ENCODE data around the gene CCNI2. TPM values are rescaled to one million over a fixed set of nuclear protein-coding genes. Genes with fewer than 3 reads are reported as not detected.

CCNI2 gene
- total RNA-seq, 1 donor from 2014 or later: not detected

DNA sequence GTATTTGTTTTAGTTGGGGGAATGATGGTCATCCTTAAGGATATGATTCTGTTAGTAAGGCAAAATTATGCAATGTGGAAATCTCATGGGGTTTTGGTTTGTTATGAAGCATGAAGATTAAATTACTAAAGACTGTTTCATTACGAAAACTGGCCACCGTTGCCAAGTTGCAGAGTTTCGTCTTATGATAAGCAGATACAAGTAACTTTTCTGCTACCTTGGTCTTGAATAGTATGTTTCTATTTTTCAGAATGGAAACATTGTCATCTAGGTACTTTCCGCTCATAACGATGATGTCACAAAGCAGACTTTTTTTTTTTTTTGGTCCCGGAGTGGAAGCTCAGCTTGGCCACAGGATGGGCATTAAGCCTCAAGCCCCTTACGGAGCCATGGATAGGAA lies 4.2 kb downstream of the CCNI2 start:
- H3K4me1 ChIP-seq: peaks cover 3 to 4% of the 10 kb centered on the region in 2 donors
- intact Hi-C loops (cut with DNase I): no loop called here
- no peak for DNase-seq (ENCODE audit: low spot score in 2 of 2)
- no peak overlapping the region for H3K4me3 ChIP-seq
- H3K36me3 ChIP-seq: no peaks in the 10 kb centered on the region
- no peaks in the 10 kb centered on the region for H3K9me3 ChIP-seq
- TF ChIP-seq, protein P1, sequence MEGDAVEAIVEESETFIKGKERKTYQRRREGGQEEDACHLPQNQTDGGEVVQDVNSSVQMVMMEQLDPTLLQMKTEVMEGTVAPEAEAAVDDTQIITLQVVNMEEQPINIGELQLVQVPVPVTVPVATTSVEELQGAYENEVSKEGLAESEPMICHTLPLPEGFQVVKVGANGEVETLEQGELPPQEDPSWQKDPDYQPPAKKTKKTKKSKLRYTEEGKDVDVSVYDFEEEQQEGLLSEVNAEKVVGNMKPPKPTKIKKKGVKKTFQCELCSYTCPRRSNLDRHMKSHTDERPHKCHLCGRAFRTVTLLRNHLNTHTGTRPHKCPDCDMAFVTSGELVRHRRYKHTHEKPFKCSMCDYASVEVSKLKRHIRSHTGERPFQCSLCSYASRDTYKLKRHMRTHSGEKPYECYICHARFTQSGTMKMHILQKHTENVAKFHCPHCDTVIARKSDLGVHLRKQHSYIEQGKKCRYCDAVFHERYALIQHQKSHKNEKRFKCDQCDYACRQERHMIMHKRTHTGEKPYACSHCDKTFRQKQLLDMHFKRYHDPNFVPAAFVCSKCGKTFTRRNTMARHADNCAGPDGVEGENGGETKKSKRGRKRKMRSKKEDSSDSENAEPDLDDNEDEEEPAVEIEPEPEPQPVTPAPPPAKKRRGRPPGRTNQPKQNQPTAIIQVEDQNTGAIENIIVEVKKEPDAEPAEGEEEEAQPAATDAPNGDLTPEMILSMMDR (IDR thresholded peaks at IDR 0.05): no peak
- H3K27ac ChIP-seq: no peak overlapping the region
- H3K27me3 ChIP-seq: no peaks in the 10 kb centered on the region

GRCh38 chr5:132751971-132752580 lies 4.8 kb downstream of the CCNI2 start:
- no peak overlapping the region for H3K4me3 ChIP-seq
- TF ChIP-seq, protein P1 (IDR thresholded peaks at IDR 0.05): no peak
- H3K27me3 ChIP-seq: no peaks in the 10 kb centered on the region
- DNase-seq (ENCODE audit: low spot score in 2 of 2): no peak
- no peaks in the 10 kb centered on the region for H3K36me3 ChIP-seq
- no peak overlapping the region for H3K27ac ChIP-seq
- no peaks in the 10 kb centered on the region for H3K9me3 ChIP-seq
- peaks cover 2 to 3% of the 10 kb centered on the region in 2 donors for H3K4me1 ChIP-seq
- intact Hi-C loops (cut with DNase I): no loop called here

DNA sequence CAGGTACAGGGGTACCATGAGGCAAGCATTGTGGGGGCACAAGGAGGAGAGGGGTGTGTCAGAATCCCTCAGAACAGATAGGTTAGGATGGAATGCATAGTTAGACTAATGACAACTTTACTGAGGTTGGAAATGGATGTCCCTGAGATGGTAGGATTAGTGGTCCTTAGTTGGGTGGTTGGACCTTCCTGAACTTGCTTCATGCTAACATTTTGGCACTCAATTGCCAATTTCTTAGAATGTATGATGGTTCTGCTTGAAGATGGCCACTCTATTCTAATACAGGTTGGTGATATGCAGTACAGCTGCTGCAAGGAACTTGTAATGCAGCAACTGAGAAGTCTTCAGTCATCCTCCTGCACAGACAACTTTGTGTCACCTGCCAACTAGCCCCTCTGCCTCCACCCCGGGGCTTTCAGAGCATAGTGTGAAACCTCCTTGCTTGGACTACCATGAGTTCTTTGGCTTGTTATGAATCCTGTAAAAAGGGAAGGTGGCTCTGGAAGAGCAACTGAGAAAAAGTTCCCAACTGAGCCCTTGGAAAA lies 5.4 kb downstream of the CCNI2 start:
- TF ChIP-seq, protein P1 (IDR thresholded peaks at IDR 0.05): no peak
- Histone ChIP-seq H3K36me3 (peaks cover 2 to 5% of the 10 kb centered on the region in 2 donors), H3K27me3 (no peaks in the 10 kb centered on the region), H3K9me3 (no peaks in the 10 kb centered on the region), H3K4me3 (no peak overlapping the region), H3K4me1 (no peaks in the 10 kb centered on the region), H3K27ac (no peak overlapping the region)
- intact Hi-C loops (cut with DNase I): no loop called here
- no peak for DNase-seq (ENCODE audit: low spot score in 2 of 2)

DNA sequence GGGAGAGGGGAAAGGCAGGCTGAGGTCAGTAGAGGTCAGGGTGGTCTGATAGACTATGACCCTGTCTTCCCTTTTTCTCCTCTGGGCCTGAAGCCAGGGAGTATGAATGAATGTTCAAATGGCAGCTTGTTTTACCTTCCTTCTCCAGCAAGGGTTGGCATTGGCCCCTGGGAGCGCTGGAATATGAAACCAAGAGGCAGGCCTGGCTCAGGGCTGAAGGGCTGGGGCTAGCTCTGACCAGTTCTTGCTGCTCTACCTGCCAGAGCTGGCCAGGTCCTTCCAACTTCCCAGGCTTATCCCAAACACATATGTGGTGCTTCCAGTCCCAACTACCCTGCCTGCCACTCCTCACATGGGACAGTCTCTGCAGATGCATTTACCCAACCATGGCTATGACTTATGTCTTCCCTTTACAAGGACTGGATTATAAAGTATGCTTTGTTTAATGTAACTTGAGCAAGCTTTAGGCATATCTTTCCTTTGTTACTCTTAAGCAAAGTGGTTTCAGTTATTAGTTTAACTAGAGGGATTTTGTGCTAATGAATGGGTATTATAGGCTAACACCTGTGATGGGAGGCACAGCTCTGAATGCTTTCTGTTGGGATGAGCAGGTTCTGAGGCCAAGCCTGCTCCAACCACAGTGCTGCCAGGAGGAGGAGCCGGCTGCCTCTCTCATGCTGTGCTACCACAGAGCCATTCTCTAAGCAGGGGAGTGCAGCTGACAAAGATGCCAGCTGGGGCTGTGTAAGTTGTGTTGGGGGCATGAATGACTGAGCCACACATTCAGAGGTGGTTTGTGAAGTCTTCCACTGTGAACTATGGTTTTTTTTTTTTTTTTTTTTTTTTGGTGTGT lies 6.1 kb downstream of the CCNI2 start:
- Histone ChIP-seq H3K4me3 (no peak overlapping the region), H3K27ac (no peak overlapping the region), H3K9me3 (no peaks in the 10 kb centered on the region), H3K4me1 (no peaks in the 10 kb centered on the region), H3K36me3 (peaks cover 8 to 12% of the 10 kb centered on the region in 2 donors), H3K27me3 (no peaks in the 10 kb centered on the region)
- intact Hi-C loops (cut with DNase I): no loop called here
- no peak for DNase-seq (ENCODE audit: low spot score in 2 of 2)
- TF ChIP-seq, protein P1 (IDR thresholded peaks at IDR 0.05): peak in 1 of 3 experiments; percentile 15

- no peak for DNase-seq (ENCODE audit: low spot score in 2 of 2)
- TF ChIP-seq, protein P1 (IDR thresholded peaks at IDR 0.05): no peak
- intact Hi-C loops (cut with DNase I): no loop called here
- H3K9me3 ChIP-seq: no peaks in the 10 kb centered on the region
- peaks cover 15 to 20% of the 10 kb centered on the region in 2 donors for H3K36me3 ChIP-seq
- no peaks in the 10 kb centered on the region for H3K4me1 ChIP-seq
- H3K27me3 ChIP-seq: no peaks in the 10 kb centered on the region
- H3K27ac ChIP-seq: no peak overlapping the region
- no peak overlapping the region for H3K4me3 ChIP-seq
These were observed 6.9 kb downstream of the CCNI2 start for GRCh38 chr5:132754111-132754510.

Measured in ascending aorta (tissue), 2 donors.